Renal cortex interstitium (tissue), 11 donors: ENCODE data around the gene RIF1. TPM values are rescaled to one million over a fixed set of nuclear protein-coding genes. Genes with fewer than 3 reads are reported as not detected.

Experiments used
- DNase-seq, 11 donors: peaks; one replicate each; pipeline ENCODE4 v3.0.0-alpha.2; 2013; ENCODE audit warnings: low read depth in 9 of 11, low spot score in 4 of 11; ENCODE audit errors: extremely low read depth in 1 of 11
- polyA plus RNA-seq, 3 donors: library from polyadenylated mRNA; unstranded; fragments of 120-200 nt; gene quantifications; one replicate each; pipeline ENCODE4 v1.2.1, GENCODE V29; 2013; ENCODE audit not compliant: insufficient read length in 3 of 3

Gene RIF1
- polyA plus RNA-seq, 3 donors: 37.7 to 47.6 (median 40.8) TPM

- no peak for DNase-seq
These were observed 74.4 kb downstream of the RIF1 start for GRCh38 chr2:151484100-151484499.

DNA sequence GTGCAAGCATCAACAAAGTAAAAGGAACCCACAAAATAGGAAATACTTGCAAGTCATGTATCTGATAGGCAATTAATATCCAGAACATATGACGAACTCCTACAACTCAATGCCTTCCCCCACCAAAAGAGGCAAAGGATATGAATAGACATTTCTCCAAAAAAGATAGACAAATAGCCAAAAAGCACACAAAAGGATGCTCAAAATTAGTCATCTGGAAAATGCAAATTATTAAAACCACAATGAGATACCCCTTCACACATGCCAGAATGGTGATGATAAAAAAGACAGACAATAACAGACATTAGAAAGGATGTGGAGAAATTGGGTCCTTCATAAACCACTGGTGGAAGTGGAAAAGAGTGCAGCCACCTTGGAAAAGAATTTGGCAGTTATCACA lies 76.4 kb downstream of the RIF1 start:
- no peak for DNase-seq

DNA sequence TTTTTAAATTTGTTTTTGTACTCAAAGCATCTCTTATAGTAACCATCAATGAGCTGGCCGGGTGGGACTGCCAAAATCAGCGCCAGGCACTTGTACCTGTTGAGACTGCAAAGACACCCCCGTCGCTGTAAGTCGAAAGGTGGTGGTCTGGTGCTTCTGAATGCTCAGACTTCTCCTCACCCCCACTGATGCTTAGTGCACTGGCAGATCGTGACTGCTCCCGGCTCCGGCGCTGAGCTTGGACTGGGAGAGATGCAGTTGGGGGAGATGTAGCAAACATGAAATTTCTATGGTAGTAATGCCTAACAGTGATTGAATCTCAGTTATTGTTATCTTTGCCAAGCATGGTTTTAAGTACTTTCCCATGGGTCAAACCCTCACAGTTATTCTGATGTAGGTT lies 80.6 kb downstream of the RIF1 start:
- no peak for DNase-seq

DNA sequence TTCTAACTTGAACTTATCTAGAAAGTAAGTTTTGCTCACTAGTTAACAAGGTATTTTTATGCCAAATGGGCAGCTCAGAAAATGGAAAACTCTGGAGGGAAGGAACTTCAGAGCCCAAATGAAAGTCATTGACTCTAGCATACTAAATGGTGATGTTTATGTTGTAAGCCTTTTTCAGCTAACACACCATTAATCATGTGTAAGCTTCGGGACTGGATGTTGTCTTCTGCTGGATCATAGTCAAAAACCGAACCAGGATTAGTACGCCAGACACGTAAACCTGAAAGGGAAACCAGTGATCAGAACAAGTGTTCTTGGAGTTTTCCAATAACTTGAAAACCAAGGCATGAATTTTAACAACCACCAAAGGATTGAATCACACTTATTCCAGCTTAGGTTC lies 81.8 kb downstream of the RIF1 start:
- no peak for DNase-seq

- no peak for DNase-seq
These were observed 88.5 kb downstream of the RIF1 start for GRCh38 chr2:151498178-151498577.

DNA sequence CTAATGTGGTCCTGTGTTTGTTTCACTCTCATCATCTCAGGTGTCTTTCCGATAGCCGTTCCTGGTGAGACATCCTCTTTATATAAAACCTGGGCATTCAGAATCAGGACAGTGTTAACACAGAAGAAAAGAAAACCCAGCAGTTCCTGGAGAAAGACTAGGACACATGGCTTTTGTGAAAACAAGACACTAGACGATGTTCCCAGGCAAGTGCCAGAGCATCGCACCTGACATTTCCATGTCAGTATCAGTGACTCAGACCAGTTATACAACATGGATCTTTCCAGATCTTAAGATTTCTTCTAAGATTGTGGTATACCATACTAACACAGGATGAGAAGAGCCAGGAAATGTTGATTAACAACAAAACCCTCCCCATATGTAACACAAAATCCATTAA lies 96.5 kb downstream of the RIF1 start:
- no peak for DNase-seq

GRCh38 chr2:151508519-151508918 lies 98.8 kb downstream of the RIF1 start:
- no peak for DNase-seq

DNA sequence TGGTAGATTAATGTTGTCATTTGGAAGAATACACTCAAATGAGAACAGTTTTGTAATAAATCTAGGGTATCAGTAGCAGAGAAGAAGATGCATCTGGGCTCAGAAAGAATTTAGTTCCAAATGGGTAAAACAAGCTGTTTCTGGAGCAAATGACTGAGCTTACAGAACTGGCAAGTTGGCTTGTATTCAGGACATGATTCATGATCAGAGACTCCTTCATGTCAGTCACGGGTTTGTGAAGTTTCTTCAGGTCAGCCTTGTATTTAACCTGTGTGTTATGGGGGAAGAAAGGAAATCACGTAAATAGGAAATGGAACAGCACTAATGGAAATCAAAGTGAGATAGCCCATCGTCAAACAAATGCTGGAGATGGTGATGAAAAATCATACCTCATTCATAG lies 109.1 kb downstream of the RIF1 start:
- no peak for DNase-seq

DNA sequence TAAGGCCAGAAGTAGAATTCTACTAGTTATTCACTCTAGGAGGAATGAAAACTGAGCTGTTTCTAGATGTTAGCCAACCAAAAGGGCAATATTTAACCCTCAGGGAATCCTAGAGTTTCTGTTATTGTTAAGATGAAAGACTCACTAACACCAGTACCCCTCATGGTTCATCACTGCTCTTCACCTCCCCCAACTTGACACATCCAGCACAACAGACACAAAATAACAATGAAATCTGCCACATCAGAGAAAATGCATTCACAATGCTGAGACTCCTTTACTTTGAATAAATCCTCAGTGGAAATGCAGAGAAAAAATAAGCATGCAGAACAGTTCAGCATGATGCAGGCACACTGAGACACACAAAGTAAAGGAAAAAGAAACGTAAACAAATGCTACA lies 111.3 kb downstream of the RIF1 start:
- no peak for DNase-seq

DNA sequence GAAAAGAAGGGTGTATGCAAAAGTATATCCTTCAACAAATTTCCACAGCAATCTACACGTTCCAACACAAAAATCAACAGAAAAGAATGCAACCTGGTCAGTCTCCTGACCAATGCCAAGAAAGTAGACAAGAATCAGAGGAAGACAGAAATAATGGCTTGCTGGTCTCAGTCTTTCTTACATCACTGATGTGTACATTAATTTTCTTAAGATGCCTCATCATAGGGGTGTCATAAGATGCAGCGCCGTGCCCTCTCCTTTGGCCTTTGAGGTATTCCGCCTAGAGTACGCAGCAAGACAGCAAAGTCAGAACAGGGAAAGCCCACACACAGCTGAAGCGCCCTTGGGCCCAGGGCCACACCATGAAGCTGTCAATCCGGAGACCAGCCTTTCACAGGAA lies 112.9 kb downstream of the RIF1 start:
- DNase-seq: no peak

DNA sequence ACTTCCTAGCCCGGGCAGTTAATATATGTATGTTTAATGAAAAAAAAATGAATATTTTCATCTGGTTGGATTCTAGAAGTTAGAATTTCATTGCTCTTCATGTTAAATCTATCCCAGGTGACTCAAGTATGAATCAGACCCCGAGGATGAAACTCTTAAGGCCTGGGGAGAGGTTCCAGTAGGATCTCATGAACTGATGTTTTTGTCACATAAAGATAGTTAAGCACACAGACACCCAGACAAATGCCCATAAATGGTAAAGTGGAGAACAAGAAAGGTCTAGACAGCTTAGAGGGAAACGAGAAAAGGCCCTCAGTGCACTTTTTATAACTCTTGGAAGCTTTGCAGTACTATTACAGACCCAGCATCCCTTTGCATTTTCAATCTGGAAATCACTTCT lies 114.1 kb downstream of the RIF1 start:
- DNase-seq: no peak

GRCh38 chr2:151525821-151526373 lies 116.2 kb downstream of the RIF1 start:
- no peak for DNase-seq

GRCh38 chr2:151526572-151527090 lies 116.9 kb downstream of the RIF1 start:
- no peak for DNase-seq

Other genes starting within 250 kb of the RIF1 start
- 10 to 100 TPM; 11.8 to 16.4 (median 12.9) TPM for gene RBM43, start 148.0 kb upstream of the RIF1 start, polyA plus RNA-seq
- 10 to 100 TPM in 1 of 3 donors, 1 to 10 TPM in 2; 8.6 to 11.5 (median 9.9) TPM for gene NMI, start 120.2 kb upstream of the RIF1 start, polyA plus RNA-seq
- 1 to 10 TPM in 1 of 3 donors, under 1 TPM in 2; 0.93 to 2.3 (median 0.93) TPM for gene TNFAIP6, start 52.3 kb upstream of the RIF1 start, polyA plus RNA-seq